SK-N-SH (cell line): ENCODE results near the gene NUDCD3.

Experiments
- EP300 ChIP-seq, 2 experiments: IDR thresholded peaks; 2 replicates each; pipeline versions ENCODE4 v1.4.0 to v1.6.1; 2012; ENCODE audit warnings: borderline replicate concordance in 1 of 2, low read depth in 1 of 2, low read length in 1 of 2
- GATA2 ChIP-seq: sonication (generic); formaldehyde crosslinking; IDR thresholded peaks from 2 replicates; pipeline ENCODE4 v1.5.0; 2020; ENCODE audit warnings: mild to moderate bottlenecking, missing genetic modification reagents
- NRF1 ChIP-seq: IDR thresholded peaks from 2 replicates; pipeline ENCODE4 v1.6.1; 2012; ENCODE audit warnings: low read depth, mild to moderate bottlenecking, low read length
- RAD21 ChIP-seq: IDR thresholded peaks from 2 replicates; pipeline ENCODE4 v1.6.1; 2012; ENCODE audit warnings: mild to moderate bottlenecking, low read length
- RCOR1 ChIP-seq: fragments of 150-350 bp; IDR thresholded peaks from 2 replicates; pipeline ENCODE4 v1.6.1; 2017; ENCODE audit warnings: antibody characterized with exemption, low read length
- SIN3A ChIP-seq: IDR thresholded peaks from 2 replicates; pipeline ENCODE4 v1.6.1; 2012; ENCODE audit warnings: low read depth, mild to moderate bottlenecking, low read length, moderate library complexity, borderline replicate concordance
- TAF1 ChIP-seq: IDR thresholded peaks from 2 replicates; pipeline ENCODE4 v1.6.1; 2012; ENCODE audit warnings: low read depth, mild to moderate bottlenecking, low read length, moderate library complexity, borderline replicate concordance
- TCF12 ChIP-seq: IDR thresholded peaks from 2 replicates; pipeline ENCODE4 v1.4.0; 2012
- TEAD4 ChIP-seq: IDR thresholded peaks from 2 replicates; pipeline ENCODE4 v1.4.0; 2012; ENCODE audit warnings: mild to moderate bottlenecking, borderline replicate concordance; ENCODE audit not compliant: insufficient read depth
- TF ChIP-seq, protein P1 (sequence below): fragments of 200-600 bp; sonication (generic); IDR thresholded peaks from 2 replicates; pipeline ENCODE4 v1.6.1; 2017; ENCODE audit warnings: antibody characterized with exemption, mild to moderate bottlenecking, moderate library complexity
- TF ChIP-seq, protein P2 (sequence below): IDR thresholded peaks from 2 replicates; pipeline ENCODE4 v1.4.0; 2012; ENCODE audit warnings: low read depth, borderline replicate concordance
- TF ChIP-seq, protein P3 (sequence below): IDR thresholded peaks from 2 replicates; pipeline ENCODE4; 2012

DNA sequence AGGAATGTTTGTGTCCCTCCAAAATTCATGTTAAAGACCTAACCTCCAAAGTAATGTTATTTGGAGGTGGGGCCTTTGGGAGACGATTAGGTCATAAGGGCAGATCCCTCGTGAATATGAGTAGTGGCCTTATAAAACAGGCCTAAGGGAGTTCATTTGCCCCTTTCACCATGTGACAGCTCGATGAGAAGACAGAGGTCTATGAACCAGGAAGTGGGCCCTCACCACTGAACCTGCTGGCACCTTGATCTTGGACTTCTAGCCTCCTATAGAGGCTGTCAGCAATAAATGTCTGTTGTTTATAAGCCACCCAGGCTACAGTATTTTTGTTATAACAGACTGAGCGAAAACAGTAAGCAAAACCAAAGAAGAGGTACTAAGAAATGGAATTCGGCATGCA lies 14.1 kb downstream of the NUDCD3 start:
- TF ChIP-seq, protein P1, sequence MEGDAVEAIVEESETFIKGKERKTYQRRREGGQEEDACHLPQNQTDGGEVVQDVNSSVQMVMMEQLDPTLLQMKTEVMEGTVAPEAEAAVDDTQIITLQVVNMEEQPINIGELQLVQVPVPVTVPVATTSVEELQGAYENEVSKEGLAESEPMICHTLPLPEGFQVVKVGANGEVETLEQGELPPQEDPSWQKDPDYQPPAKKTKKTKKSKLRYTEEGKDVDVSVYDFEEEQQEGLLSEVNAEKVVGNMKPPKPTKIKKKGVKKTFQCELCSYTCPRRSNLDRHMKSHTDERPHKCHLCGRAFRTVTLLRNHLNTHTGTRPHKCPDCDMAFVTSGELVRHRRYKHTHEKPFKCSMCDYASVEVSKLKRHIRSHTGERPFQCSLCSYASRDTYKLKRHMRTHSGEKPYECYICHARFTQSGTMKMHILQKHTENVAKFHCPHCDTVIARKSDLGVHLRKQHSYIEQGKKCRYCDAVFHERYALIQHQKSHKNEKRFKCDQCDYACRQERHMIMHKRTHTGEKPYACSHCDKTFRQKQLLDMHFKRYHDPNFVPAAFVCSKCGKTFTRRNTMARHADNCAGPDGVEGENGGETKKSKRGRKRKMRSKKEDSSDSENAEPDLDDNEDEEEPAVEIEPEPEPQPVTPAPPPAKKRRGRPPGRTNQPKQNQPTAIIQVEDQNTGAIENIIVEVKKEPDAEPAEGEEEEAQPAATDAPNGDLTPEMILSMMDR, result no peak
- TF ChIP-seq TCF12 (no peak), RAD21 (no peak), NRF1 (no peak), SIN3A (no peak), TEAD4 (no peak), EP300 (IDR thresholded peaks at IDR 0.05; ENCODE audit: borderline replicate concordance in 1 of 2, low read depth in 1 of 2, low read length in 1 of 2) (no peak), GATA2 (no peak), TAF1 (no peak), RCOR1 (no peak)
- TF ChIP-seq, protein P2, sequence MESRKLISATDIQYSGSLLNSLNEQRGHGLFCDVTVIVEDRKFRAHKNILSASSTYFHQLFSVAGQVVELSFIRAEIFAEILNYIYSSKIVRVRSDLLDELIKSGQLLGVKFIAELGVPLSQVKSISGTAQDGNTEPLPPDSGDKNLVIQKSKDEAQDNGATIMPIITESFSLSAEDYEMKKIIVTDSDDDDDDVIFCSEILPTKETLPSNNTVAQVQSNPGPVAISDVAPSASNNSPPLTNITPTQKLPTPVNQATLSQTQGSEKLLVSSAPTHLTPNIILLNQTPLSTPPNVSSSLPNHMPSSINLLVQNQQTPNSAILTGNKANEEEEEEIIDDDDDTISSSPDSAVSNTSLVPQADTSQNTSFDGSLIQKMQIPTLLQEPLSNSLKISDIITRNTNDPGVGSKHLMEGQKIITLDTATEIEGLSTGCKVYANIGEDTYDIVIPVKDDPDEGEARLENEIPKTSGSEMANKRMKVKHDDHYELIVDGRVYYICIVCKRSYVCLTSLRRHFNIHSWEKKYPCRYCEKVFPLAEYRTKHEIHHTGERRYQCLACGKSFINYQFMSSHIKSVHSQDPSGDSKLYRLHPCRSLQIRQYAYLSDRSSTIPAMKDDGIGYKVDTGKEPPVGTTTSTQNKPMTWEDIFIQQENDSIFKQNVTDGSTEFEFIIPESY, result no peak
- TF ChIP-seq, protein P3, sequence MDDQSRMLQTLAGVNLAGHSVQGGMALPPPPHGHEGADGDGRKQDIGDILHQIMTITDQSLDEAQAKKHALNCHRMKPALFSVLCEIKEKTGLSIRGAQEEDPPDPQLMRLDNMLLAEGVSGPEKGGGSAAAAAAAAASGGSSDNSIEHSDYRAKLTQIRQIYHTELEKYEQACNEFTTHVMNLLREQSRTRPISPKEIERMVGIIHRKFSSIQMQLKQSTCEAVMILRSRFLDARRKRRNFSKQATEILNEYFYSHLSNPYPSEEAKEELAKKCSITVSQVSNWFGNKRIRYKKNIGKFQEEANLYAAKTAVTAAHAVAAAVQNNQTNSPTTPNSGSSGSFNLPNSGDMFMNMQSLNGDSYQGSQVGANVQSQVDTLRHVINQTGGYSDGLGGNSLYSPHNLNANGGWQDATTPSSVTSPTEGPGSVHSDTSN, result no peak
